Common myeloid progenitor, CD34-positive (primary cell): Measurements from ENCODE around the gene JHY.

Source experiments
- CTCF ChIA-PET: fragments of 350-600 bp; sonication (Branson Sonifier 250); formaldehyde crosslinking; loops from one replicate; lab custom pipeline; 2021; ENCODE audit warnings: antibody characterized with exemption; lab: Charles Lee
- POLR2A ChIA-PET: fragments of 350-600 bp; sonication (Branson Sonifier 250); formaldehyde crosslinking; loops from one replicate; lab custom pipeline; 2021; ENCODE audit warnings: antibody characterized with exemption; lab: Charles Lee
- DNase-seq, 3 donors: peaks; one replicate each; pipeline versions ENCODE4 v3.0.0 to v3.0.0-alpha.2; 2013
- H3K27ac ChIP-seq, 2 experiments: 1 replicate in 1 of 2; 2 replicates in 1 of 2; pipeline ENCODE4 v1.7.0; 2013; ENCODE audit warnings: inconsistent platforms in 2 of 2, low read length in 2 of 2, mild to moderate bottlenecking in 2 of 2, low read depth in 1 of 2, moderate library complexity in 1 of 2; ENCODE audit not compliant: severe bottlenecking in 2 of 2, insufficient read depth in 1 of 2, poor library complexity in 1 of 2
- H3K27me3 ChIP-seq, 5 experiments: replicated peaks in 2 of 5; 1 replicate in 3 of 5; 2 replicates in 2 of 5; pipeline versions ENCODE4 v1.6.1 to v1.7.0; 2013; ENCODE audit warnings: low read length in 4 of 5, mild to moderate bottlenecking in 2 of 5, moderate library complexity in 2 of 5, inconsistent platforms in 1 of 5; ENCODE audit not compliant: insufficient read depth in 5 of 5, control insufficient read depth in 4 of 5
- H3K36me3 ChIP-seq, 4 experiments: 1 replicate in 2 of 4; 2 replicates in 2 of 4; pipeline versions ENCODE4 v1.6.1 to v1.7.0; 2013; ENCODE audit warnings: low read length in 3 of 4, control low read depth in 1 of 4, mild to moderate bottlenecking in 1 of 4; ENCODE audit not compliant: control insufficient read depth in 4 of 4, insufficient read depth in 4 of 4
- H3K4me1 ChIP-seq, 4 experiments: 1 replicate in 3 of 4; 2 replicates in 1 of 4; pipeline versions ENCODE4 v1.6.1 to v1.7.1; 2013; ENCODE audit warnings: low read length in 3 of 4, mild to moderate bottlenecking in 3 of 4, control low read depth in 1 of 4, inconsistent platforms in 1 of 4, moderate library complexity in 1 of 4; ENCODE audit not compliant: control insufficient read depth in 4 of 4, insufficient read depth in 4 of 4; ENCODE audit errors: control extremely low read depth in 1 of 4
- H3K4me3 ChIP-seq, 7 experiments: 1 replicate in 4 of 7; 2 replicates in 3 of 7; pipeline versions ENCODE4 v1.5.1 to v1.7.0; 2013; ENCODE audit warnings: mild to moderate bottlenecking in 7 of 7, low read length in 6 of 7, moderate library complexity in 6 of 7, inconsistent platforms in 2 of 7, low read depth in 2 of 7, control low read depth in 1 of 7; ENCODE audit not compliant: insufficient read depth in 4 of 7, control insufficient read depth in 1 of 7; ENCODE audit errors: extremely low read depth in 1 of 7
- H3K9me3 ChIP-seq, 5 experiments: 1 replicate in 4 of 5; 2 replicates in 1 of 5; pipeline versions ENCODE4 v1.6.1 to v1.7.1; 2013; ENCODE audit warnings: low read length in 4 of 5, mild to moderate bottlenecking in 2 of 5, inconsistent platforms in 1 of 5, low read depth in 1 of 5, moderate library complexity in 1 of 5; ENCODE audit not compliant: control insufficient read depth in 4 of 5, insufficient read depth in 2 of 5; ENCODE audit errors: control extremely low read depth in 1 of 5
- WGBS: methylation state at CpG from one replicate; pipeline ENCODE4 v1.1.5; 2013; ENCODE audit not compliant: insufficient coverage; 5-methylcytosine and 5-hydroxymethylcytosine counted together

The JHY gene

DNA sequence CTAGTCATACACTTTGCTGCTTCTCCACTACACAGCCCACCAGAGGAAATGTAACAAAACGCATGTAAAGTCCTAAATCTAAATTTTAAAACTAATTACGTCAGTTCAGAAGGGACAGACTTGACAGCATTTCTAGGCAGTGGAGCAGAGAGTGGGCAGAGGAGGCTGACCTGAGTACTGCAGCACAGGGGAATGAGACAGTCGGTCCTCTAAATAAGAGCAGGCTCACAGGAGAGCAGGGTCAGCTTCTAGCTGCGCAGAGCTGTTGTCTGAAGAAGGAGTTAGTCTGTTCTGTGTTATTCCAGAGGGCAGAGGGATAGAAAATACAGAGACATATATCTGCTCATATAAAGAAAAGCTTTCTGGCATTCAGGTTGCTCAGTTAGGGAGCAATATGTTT is 40.3 kb downstream of the JHY start:
- DNase-seq = no peak
- H3K9me3 ChIP-seq = no peaks in the 10 kb centered on the region

GRCh38 chr11:122923302-122923701 is 40.7 kb downstream of the JHY start:
- Histone ChIP-seq H3K36me3 (peaks cover 0 to 3% (median 0%) of the 10 kb centered on the region in 4 experiments), H3K4me1 (no peaks in the 10 kb centered on the region), H3K27ac (no peak overlapping the region), H3K27me3 (no peaks in the 10 kb centered on the region), H3K9me3 (no peaks in the 10 kb centered on the region), H3K4me3 (no peak overlapping the region)
- no peak for DNase-seq
- POLR2A ChIA-PET = no interaction called here
- CTCF ChIA-PET = interaction anchor here (0.8 to 1.1 kb wide), 2 partner anchors 10 to 26 kb away, joined by 3 to 4 read pairs; no protein-coding TSS in a partner anchor
- WGBS = no CpG with 5 or more reads among the region's 2 CpGs

More for the DNA sequence above, 40.3 kb downstream of the JHY start:
- Histone ChIP-seq H3K36me3 (peaks cover 0 to 3% (median 0%) of the 10 kb centered on the region in 4 experiments), H3K4me3 (no peak overlapping the region), H3K27ac (no peak overlapping the region), H3K4me1 (no peaks in the 10 kb centered on the region), H3K27me3 (no peaks in the 10 kb centered on the region)
- ChIA-PET CTCF (interaction anchor here (1.1 kb wide), 1 partner anchor 10 kb away, joined by 4 read pairs; no protein-coding TSS in a partner anchor), POLR2A (no interaction called here)
- WGBS = 90% methylated on average over 2 of the region's 4 CpGs

GRCh38 chr11:122931510-122931909 is 49.0 kb downstream of the JHY start:
- CTCF ChIA-PET = no interaction called here
- H3K4me3 ChIP-seq = no peak overlapping the region
- no peak for DNase-seq
- H3K27me3 ChIP-seq = no peaks in the 10 kb centered on the region
- no peak overlapping the region for H3K27ac ChIP-seq
- WGBS = 91% methylated on average over 5 of the region's 6 CpGs
- H3K9me3 ChIP-seq = no peaks in the 10 kb centered on the region
- H3K4me1 ChIP-seq = peaks cover 0 to 2% (median 0%) of the 10 kb centered on the region in 4 experiments
- POLR2A ChIA-PET = no interaction called here
- peaks cover 0 to 3% (median 0%) of the 10 kb centered on the region in 4 experiments for H3K36me3 ChIP-seq

DNA sequence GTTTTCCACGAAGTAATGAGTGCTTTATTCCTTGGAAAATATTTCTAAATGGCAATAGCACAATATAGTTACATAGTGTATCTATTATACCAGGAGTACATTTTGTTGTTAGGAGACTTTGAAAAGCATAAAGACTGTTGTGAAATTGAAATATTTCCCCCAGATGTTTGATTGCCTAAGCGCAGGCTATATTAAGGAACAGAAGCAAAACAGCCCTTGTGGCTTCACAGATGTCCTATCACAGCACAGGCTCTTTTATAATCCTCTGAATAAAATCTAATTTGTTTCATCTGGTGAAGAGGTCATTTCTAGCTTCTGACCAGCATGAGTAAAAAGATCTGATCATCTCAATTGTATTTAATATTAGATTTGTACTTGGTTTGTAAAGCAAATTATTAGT is 50.9 kb downstream of the JHY start:
- CTCF ChIA-PET = interaction anchor here (1.0 to 1.6 kb wide), 2 partner anchors 8 to 12 kb away, joined by 4 read pairs; no protein-coding TSS in a partner anchor
- no peak overlapping the region for H3K4me3 ChIP-seq
- H3K9me3 ChIP-seq = no peaks in the 10 kb centered on the region
- H3K27me3 ChIP-seq = no peaks in the 10 kb centered on the region
- peaks cover 0 to 2% (median 0%) of the 10 kb centered on the region in 4 experiments for H3K4me1 ChIP-seq
- H3K27ac ChIP-seq = no peak overlapping the region
- no CpG with 5 or more reads among the region's 2 CpGs for WGBS
- POLR2A ChIA-PET = no interaction called here
- H3K36me3 ChIP-seq = peaks cover 0 to 3% (median 0%) of the 10 kb centered on the region in 4 experiments
- DNase-seq = no peak

GRCh38 chr11:122937983-122938382 is 55.4 kb downstream of the JHY start:
- DNase-seq = no peak
- Histone ChIP-seq H3K4me1 (peaks cover 0 to 2% (median 0%) of the 10 kb centered on the region in 4 experiments), H3K36me3 (peaks cover 0 to 6% (median 0%) of the 10 kb centered on the region in 4 experiments), H3K27me3 (no peaks in the 10 kb centered on the region), H3K9me3 (no peaks in the 10 kb centered on the region), H3K4me3 (no peak overlapping the region), H3K27ac (no peak overlapping the region)
- POLR2A ChIA-PET = no interaction called here
- CTCF ChIA-PET = no interaction called here
- WGBS = no CpG with 5 or more reads among the region's 3 CpGs

- WGBS = 100% methylated on average over 2 of the region's 2 CpGs
- POLR2A ChIA-PET = no interaction called here
- peaks cover 0 to 2% (median 0%) of the 10 kb centered on the region in 5 experiments for H3K9me3 ChIP-seq
- H3K4me1 ChIP-seq = no peaks in the 10 kb centered on the region
- H3K27me3 ChIP-seq = no peaks in the 10 kb centered on the region
- H3K36me3 ChIP-seq = peaks cover 0 to 7% (median 0%) of the 10 kb centered on the region in 4 experiments
- CTCF ChIA-PET = no interaction called here
- DNase-seq = no peak
- no peak overlapping the region for H3K4me3 ChIP-seq
- no peak overlapping the region for H3K27ac ChIP-seq
Measured at GRCh38 chr11:122938557-122938956, 56.0 kb downstream of the JHY start.

DNA sequence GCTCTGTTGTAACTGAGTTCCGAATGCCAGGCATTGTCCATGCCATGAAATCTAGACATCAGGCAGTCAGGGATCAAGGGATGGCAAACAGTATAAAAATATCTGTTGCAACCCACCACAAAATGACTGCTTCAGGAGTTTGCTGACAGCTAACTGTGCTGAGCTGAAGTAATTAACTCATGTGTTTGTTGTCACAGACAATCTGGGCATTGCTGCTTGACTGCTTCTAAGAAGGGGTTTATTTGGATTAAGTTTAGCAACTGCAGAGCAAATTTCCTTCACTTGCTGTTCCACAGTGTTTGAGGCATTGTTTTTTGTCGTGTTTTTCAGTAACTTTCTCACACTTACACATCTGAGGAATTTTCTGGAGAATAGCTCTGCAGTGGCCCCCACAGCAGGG is 68.7 kb downstream of the JHY start:
- H3K4me1 ChIP-seq = no peaks in the 10 kb centered on the region
- POLR2A ChIA-PET = no interaction called here
- no peak overlapping the region for H3K4me3 ChIP-seq
- DNase-seq = no peak
- WGBS = 90% methylated on average over 2 of the region's 2 CpGs
- H3K36me3 ChIP-seq = peaks cover 0 to 17% (median 4%) of the 10 kb centered on the region in 4 experiments
- no peaks in the 10 kb centered on the region for H3K27me3 ChIP-seq
- H3K27ac ChIP-seq = no peak overlapping the region
- CTCF ChIA-PET = interaction anchor here (2.0 kb wide), 1 partner anchor 10 kb away, joined by 5 read pairs; no protein-coding TSS in a partner anchor
- H3K9me3 ChIP-seq = peaks cover 0 to 2% (median 0%) of the 10 kb centered on the region in 5 experiments
